GM12892 (cell line): Measurements from ENCODE around the gene SPDYE1.

Experiments
- POLR2A ChIP-seq: IDR thresholded peaks from 2 replicates; pipeline ENCODE4 v1.6.1; 2011; ENCODE audit warnings: low read depth, low read length, control low read depth
- POLR2AphosphoS5 ChIP-seq: IDR thresholded peaks from 2 replicates; pipeline ENCODE4 v1.6.1; 2011; ENCODE audit warnings: low read depth, low read length, control low read depth
- TAF1 ChIP-seq: IDR thresholded peaks from 2 replicates; pipeline ENCODE4 v1.6.1; 2011; ENCODE audit warnings: low read depth, mild to moderate bottlenecking, control low read depth, low read length, borderline replicate concordance

GRCh38 chr7:43960933-43961332 lies 36.8 kb upstream of the SPDYE1 start:
- TF ChIP-seq POLR2AphosphoS5, result no peak
- TF ChIP-seq POLR2A, result no peak
- no peak for TF ChIP-seq TAF1
